Stomach smooth muscle (tissue), 2 donors: ENCODE data around the gene EIF4G3.
"Not testable (repeated sequence)": the region's sequence is repeated elsewhere in the genome, so short reads cannot be mapped to it uniquely, and the experiment has no call there.

Experiments
- H3K27ac ChIP-seq: one replicate; pipeline ENCODE4 v1.7.0; 2013; ENCODE audit warnings: mild to moderate bottlenecking, low read length, inconsistent platforms
- H3K27me3 ChIP-seq, 2 donors: one replicate each; pipeline ENCODE4 v1.7.0; 2013; ENCODE audit warnings: low read length in 2 of 2; ENCODE audit not compliant: insufficient read depth in 2 of 2, control insufficient read depth in 1 of 2
- H3K36me3 ChIP-seq, 2 donors: one replicate each; pipeline ENCODE4 v1.7.0; 2013; ENCODE audit warnings: low read length in 2 of 2; ENCODE audit not compliant: control insufficient read depth in 2 of 2, insufficient read depth in 2 of 2
- H3K4me1 ChIP-seq: one replicate; pipeline ENCODE4 v1.7.0; 2013; ENCODE audit warnings: low read length; ENCODE audit not compliant: control insufficient read depth, insufficient read depth
- H3K4me3 ChIP-seq, 2 donors: one replicate each; pipeline ENCODE4 v1.7.0; 2013; ENCODE audit warnings: low read length in 2 of 2
- H3K9ac ChIP-seq, 2 donors: one replicate each; pipeline ENCODE4 v1.7.0; 2013; ENCODE audit warnings: low read length in 2 of 2, mild to moderate bottlenecking in 1 of 2
- H3K9me3 ChIP-seq, 2 donors: one replicate each; pipeline ENCODE4 v1.7.0; 2013; ENCODE audit warnings: low read length in 2 of 2; ENCODE audit not compliant: control insufficient read depth in 2 of 2
- donor health status: healthy.
- donor health status: Pancreatic carcinoma.

Gene EIF4G3

DNA sequence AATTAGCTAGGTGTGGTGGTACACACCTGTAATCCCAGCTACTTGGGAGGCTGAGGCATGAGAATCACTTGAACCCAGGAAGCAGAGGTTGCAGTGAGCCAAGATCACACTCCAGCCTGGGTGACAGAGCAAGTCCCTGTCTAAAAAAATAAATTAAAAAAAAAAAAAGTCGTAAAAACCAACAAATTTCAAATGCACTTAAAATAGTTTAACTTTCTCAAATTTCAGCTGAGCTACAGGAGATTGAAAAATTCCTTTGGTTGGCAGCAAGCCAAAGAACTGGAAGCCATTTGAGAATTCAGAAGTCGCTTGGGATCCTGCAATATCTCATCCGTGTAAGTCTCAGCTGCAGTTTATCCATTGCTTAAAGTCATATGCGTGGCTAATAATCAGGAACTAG lies 5.9 kb downstream of the EIF4G3 start:
- H3K4me1 ChIP-seq, H3K9ac ChIP-seq, H3K27ac ChIP-seq, H3K27me3 ChIP-seq, H3K4me3 ChIP-seq, H3K36me3 ChIP-seq, H3K9me3 ChIP-seq: not testable (repeated sequence)

GRCh38 chr1:21168444-21168843 lies 8.3 kb downstream of the EIF4G3 start:
- H3K4me3 ChIP-seq, result no peak overlapping the region
- H3K27ac ChIP-seq, result no peak overlapping the region
- no peaks in the 10 kb centered on the region for H3K27me3 ChIP-seq
- H3K9me3 ChIP-seq, result no peaks in the 10 kb centered on the region
- no peaks in the 10 kb centered on the region for H3K36me3 ChIP-seq
- peaks cover 3% of the 10 kb centered on the region for H3K4me1 ChIP-seq
- H3K9ac ChIP-seq, result no peak overlapping the region

DNA sequence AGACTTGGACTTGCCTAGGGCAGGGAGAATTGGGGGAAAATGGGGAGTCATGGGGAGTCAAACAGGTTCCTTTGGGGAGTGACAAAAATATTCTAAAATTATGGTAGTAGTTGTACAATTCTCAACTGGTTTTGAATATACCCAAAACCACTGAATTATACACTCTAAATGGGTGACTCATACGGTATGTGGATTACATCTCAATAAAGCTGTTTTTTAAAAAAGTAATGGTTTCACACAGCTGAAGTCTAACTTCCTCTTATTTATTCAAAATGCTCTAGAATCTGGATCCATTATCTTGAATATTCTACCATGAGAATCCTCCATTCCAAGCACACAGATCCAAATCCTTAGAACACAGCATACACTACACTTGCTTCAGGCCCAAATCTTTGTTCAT lies 11.1 kb downstream of the EIF4G3 start:
- Histone ChIP-seq H3K9me3 (no peaks in the 10 kb centered on the region), H3K27me3 (no peaks in the 10 kb centered on the region), H3K9ac (no peak overlapping the region), H3K4me1 (no peaks in the 10 kb centered on the region), H3K4me3 (no peak overlapping the region), H3K36me3 (no peaks in the 10 kb centered on the region), H3K27ac (no peak overlapping the region)

DNA sequence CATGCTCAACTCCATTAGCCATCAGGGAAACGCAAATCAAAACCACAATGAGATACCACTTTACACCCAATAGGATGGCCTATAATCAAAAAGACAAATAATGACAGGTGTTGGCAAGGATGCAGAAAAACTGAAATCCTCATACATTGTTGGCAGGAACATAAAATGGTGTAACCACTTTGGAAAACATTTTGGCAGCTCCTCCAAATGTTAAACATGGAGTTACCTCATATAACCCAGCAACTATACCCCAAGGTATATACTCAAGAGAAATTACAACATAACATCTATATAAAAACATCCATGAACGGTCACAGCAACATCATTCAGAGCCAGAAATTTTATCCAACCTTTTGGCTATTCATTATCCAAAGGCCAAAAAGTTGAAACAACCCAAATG lies 11.6 kb downstream of the EIF4G3 start:
- no peaks in the 10 kb centered on the region for H3K9me3 ChIP-seq
- H3K27me3 ChIP-seq, result no peaks in the 10 kb centered on the region
- H3K4me3 ChIP-seq, result no peak overlapping the region
- H3K36me3 ChIP-seq, result no peaks in the 10 kb centered on the region
- no peaks in the 10 kb centered on the region for H3K4me1 ChIP-seq
- no peak overlapping the region for H3K9ac ChIP-seq
- no peak overlapping the region for H3K27ac ChIP-seq

GRCh38 chr1:21164266-21164665 lies 12.4 kb downstream of the EIF4G3 start:
- no peaks in the 10 kb centered on the region for H3K9me3 ChIP-seq
- no peak overlapping the region for H3K9ac ChIP-seq
- H3K4me3 ChIP-seq, result no peak overlapping the region
- no peak overlapping the region for H3K27ac ChIP-seq
- H3K36me3 ChIP-seq, result no peaks in the 10 kb centered on the region
- no peaks in the 10 kb centered on the region for H3K4me1 ChIP-seq
- H3K27me3 ChIP-seq, result no peaks in the 10 kb centered on the region

DNA sequence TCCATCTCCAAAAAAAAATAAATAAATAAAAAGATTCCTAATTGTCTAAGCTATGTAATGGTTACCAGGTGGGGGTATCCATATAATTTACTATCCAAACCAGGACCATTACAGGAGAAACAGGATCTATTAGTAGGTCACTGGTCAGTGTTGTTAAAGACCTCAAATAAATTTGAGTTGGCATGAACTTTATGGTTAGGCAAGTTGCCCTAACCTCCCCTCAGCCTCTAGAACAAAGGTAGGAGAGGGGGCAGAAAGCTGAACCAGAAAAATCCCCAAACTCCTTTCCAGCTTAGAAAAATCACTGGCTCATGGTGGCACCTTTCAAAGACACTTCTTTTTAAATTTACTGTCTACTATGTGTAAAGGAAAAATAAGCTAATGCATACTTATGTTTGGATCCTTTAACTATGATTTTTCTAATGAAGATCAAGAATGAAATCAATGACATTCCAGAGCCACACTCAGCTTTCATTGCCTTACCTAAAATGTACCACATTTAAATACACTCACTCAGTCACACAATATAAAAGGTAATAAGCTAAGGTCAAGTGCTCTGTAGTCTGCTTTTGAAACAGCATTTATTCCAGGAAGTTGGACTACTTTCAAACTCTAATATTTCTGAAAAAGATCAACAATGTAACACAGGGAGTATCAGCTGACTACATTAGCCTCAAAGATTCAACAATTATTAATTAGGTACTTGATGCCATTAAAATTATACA lies 13.8 kb downstream of the EIF4G3 start:
- Histone ChIP-seq H3K36me3 (no peaks in the 10 kb centered on the region), H3K27ac (no peak overlapping the region), H3K4me1 (no peaks in the 10 kb centered on the region), H3K4me3 (no peak overlapping the region), H3K27me3 (no peaks in the 10 kb centered on the region), H3K9me3 (no peaks in the 10 kb centered on the region), H3K9ac (no peak overlapping the region)

GRCh38 chr1:21161842-21162241 lies 14.9 kb downstream of the EIF4G3 start:
- no peak overlapping the region for H3K4me3 ChIP-seq
- no peaks in the 10 kb centered on the region for H3K9me3 ChIP-seq
- H3K27ac ChIP-seq, result no peak overlapping the region
- H3K27me3 ChIP-seq, result no peaks in the 10 kb centered on the region
- no peaks in the 10 kb centered on the region for H3K4me1 ChIP-seq
- H3K36me3 ChIP-seq, result no peaks in the 10 kb centered on the region
- H3K9ac ChIP-seq, result no peak overlapping the region

- H3K9me3 ChIP-seq, result no peaks in the 10 kb centered on the region
- H3K27me3 ChIP-seq, result no peaks in the 10 kb centered on the region
- no peaks in the 10 kb centered on the region for H3K36me3 ChIP-seq
- no peak overlapping the region for H3K9ac ChIP-seq
- no peak overlapping the region for H3K27ac ChIP-seq
- H3K4me3 ChIP-seq, result no peak overlapping the region
- no peaks in the 10 kb centered on the region for H3K4me1 ChIP-seq
Measured at GRCh38 chr1:21160263-21160796, 16.4 kb downstream of the EIF4G3 start.

DNA sequence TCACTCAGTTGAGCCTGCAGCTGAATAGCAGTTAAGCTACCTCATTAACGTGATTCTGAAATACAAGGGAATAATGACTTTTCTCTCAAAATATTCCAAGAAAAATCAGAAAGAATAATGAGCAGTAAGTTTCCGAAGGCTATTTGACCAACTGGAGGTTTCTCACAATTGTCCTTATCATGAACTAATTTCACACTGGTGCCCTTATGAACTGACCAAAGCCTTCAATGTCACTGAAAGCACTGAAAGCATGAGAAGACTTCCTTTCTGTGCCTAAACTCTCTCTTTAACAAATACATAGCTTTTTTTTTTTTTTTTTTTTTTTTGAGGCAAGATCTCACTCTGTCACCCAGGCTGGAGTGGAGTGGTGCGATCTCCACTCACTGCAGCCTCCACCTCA lies 18.8 kb downstream of the EIF4G3 start:
- Histone ChIP-seq H3K27ac (no peak overlapping the region), H3K36me3 (no peaks in the 10 kb centered on the region), H3K4me1 (no peaks in the 10 kb centered on the region), H3K9ac (no peak overlapping the region), H3K27me3 (no peaks in the 10 kb centered on the region), H3K9me3 (no peaks in the 10 kb centered on the region), H3K4me3 (no peak overlapping the region)

- Histone ChIP-seq H3K27me3 (no peaks in the 10 kb centered on the region), H3K9ac (no peak overlapping the region), H3K36me3 (no peaks in the 10 kb centered on the region), H3K4me3 (no peak overlapping the region), H3K4me1 (peaks cover under 1% of the 10 kb centered on the region), H3K27ac (no peak overlapping the region), H3K9me3 (no peaks in the 10 kb centered on the region)
Measured at GRCh38 chr1:21157054-21157453, 19.6 kb downstream of the EIF4G3 start.

DNA sequence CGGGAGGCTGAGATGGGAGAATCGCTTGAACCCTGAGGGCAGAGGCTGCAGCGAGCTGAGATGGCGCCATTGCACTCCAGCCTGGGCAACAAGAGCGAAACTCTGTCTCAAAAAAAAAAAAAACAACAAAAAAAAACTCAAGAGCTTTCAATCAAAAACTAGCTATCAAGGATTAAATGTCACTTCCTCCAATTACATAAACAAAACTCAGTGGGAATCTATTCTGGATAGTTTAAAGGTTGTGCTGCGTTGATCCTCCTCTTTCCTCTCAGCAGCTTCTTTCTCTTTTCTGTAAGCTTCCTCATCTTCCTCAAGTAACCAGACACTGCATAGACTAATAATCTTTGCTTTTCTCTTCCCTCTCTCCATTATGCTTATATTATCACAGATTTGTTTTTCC lies 20.7 kb downstream of the EIF4G3 start:
- no peak overlapping the region for H3K4me3 ChIP-seq
- H3K4me1 ChIP-seq, result peaks cover 3% of the 10 kb centered on the region
- H3K9me3 ChIP-seq, result no peaks in the 10 kb centered on the region
- H3K9ac ChIP-seq, result no peak overlapping the region
- H3K36me3 ChIP-seq, result no peaks in the 10 kb centered on the region
- no peak overlapping the region for H3K27ac ChIP-seq
- no peaks in the 10 kb centered on the region for H3K27me3 ChIP-seq
